T-helper 2 cell (primary cell): Measurements from ENCODE around the gene STOX1.
"Not testable (repeated sequence)": the region's sequence is repeated elsewhere in the genome, so short reads cannot be mapped to it uniquely, and the experiment has no call there.

Experiments
- DNase-seq, 5 experiments: peaks; one replicate each; pipeline versions ENCODE4 v3.0.0 to v3.0.0-alpha.2; 2012 to 2022

The STOX1 gene

DNA sequence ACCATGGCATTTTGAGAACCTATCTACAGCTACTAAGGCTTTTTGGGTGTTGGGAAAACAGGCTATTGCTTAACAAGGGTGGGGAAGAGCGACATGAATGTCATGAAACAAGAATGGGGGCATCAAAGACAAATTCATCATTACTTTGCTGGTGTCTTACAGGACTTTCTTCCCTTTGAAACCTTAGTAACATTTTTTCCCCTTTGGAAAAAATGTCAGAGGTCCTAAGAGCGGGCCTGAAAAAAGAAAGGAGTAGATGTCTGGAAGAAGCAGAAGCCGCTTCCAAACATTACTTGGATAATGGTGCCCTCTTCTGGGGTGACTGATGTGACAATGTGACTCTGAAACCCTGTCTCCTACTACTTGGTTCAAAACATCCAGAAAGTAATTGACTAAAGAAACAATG, 70.0 kb downstream of the STOX1 start:
- DNase-seq = peak in 2 of 5 experiments; percentile 9 to 55

DNA sequence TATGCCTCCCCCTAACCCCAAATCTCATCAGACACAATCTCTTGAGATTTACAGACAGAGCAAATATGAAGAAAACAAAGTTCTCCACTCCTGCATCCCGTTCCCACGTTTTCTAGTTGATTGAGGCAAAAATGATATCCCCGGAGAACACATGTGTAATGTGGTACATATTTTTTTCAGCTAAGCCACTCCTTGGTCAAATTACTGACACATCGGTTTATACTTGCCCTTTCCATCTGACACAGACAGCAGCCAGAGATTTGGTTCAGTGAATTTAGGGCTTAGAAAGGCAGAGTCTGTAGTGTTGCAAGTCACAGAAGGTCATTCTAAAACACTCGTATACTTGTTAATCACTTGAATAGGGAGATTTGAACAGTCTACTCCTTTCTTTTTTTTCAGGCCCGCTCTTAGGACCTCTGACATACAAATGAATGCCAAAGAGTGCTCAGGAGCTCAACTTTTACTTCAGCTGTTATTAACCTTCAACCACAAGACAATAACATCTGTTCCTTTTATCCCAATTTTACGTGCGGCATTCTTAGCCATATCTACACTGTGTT, 71.9 kb downstream of the STOX1 start:
- no peak for DNase-seq

DNA sequence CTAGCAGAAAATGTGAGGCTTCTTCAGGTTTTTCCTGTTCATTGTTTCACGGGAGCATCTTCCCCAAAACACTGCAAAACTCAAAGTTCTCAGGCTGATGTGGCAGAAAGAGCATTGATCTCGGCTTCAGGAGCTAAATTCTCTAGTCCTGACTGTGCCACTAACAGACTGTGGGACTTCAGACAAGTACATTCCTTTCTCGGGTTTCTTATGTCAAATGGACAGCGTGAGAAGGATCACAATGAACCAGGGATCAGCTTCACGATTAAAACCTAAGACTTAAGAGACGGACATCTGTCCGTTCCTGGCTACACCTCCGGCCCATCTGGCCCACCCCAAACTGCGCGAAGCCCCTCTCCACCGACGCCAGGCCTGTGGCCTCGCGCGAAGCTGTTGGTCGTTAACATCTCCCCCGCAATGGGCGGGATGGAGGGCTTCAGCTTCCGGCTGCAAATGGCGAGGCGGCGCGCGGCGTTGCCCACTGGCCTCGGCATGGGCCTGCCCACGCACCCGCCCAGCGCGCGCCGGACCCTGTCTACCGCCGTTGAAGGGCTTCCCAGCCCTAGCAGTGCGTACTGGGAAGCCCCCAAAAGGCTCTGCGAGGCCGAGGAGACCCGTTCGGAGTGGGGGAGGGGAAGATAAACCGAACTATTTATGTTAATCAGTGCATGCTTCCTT, 73.2 kb downstream of the STOX1 start:
- DNase-seq = peak in 1 of 5 experiments; percentile 47

DNA sequence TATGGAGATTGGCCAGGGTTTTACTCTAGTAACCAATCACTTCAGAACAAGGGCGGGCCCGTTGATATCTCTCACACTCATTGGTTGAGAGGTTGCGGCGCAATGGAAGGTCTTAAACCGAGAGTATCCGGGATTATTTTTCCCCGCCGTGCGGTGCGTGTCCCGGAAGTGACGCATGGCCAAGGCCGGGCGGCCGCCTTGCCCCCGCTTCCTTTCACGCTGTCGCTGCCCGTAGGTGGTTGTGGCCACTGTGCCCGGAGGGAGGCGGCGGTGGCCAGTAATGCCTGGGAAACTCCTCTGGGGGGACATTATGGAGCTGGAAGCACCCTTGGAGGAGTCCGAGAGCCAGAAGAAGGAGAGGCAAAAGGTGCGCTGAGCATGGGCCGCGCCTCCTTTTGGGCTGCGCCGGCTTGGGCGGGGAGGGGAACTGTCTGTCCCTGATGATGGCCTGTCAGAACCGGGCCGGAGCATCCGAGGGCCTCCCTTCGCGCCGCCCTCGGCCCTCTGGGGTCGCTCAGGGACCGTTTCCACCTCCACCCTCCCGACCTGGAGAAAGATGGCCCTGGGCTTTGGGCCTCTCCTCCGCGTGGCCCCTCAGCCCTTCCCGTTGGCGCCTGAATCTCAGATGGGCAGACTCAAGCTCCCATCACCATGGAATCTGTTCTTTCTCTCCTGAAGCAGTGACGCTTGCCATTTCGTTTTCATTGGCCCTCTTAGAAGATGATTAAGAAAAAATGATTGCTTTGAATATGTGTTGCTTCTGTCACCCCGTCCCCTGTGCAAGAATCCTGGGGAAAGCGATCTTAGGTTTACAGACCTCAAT, 74.0 kb downstream of the STOX1 start, which contains the start of gene DDX50:
Gene DDX50, plus strand, starts transcription at position 211 of the 823 bp plus-strand sequence. Its CDS starts 70 bp downstream, at position 281.
- DNase-seq = peak; percentile 77 to 99 (median 92)

DNA sequence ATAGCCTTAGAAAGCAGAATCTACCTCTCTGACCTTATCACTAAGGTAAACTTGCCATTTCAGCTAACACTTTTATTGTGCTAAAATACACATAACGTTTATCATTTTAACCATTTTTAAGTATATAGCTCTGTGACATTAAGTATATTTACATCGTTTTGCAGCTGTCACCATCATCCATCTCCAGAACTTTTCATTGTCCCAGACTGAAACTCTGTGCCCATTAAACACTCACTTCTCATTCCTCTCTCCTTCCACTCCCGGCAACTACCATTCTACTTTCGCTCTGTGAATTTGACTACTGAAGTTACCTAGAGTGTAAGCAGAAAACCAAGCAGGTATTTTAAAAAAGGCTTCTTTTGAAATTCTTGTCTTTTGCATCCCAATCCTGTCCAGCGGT, 75.1 kb downstream of the STOX1 start:
- no peak for DNase-seq

DNA sequence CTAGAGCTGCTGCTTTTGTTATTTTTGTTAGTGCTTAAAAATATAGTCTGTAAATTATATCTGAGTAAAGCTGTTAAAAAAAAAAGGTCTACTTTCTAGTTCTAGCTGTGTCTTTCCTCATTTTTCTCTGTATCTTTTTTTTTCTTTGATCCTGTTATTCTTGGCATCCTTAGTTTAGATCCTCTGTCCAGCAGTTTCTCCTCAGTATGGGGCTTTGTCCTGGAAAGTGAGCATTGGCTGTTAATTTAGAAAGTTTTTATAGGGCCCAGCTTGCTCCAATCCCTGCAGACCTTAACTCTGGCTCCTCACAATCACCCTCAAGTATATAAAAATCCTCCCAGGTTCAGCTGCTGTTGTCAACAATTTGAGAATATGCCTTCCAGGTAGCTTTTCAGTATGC, 97.3 kb downstream of the STOX1 start:
- DNase-seq = no peak

DNA sequence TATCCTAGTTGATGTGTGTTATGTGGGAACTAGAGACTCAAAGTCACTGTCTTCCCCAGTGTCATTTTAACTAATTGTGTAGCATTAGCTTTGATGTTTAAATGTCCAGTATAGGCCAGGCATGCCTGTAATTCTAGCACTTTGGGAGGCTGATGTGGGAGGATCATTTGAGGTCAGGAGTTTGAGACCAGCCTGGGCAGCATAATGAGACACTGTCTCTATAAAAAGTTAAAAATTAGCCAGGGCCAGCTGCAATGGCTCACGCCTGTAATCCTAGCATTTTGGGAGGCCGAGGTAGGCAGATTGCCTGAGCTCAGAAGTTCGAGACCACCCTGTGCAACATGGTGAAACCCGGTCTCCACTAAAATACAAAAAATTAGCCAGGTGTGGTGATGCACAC, 98.2 kb downstream of the STOX1 start:
- DNase-seq = no peak

DNA sequence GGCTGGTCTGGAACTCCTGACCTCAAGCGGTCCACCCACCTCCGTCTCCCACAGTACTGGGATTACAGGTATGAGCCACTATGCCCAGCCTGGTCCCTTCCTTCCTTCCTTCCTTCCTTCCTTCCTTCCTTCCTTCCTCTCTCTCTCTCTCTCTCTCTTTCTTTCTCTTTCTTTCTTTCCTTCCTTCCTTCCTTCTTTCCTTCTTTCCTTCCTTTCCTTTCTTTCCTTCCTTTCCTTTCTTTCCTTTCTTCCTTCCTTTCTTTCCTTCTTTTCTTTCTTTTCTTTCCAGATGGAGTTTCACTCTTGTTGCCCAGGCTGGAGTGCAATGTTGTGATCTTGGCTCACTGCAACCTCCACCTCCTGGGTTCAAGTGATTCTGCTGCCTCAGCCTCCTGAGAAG, 101.8 kb downstream of the STOX1 start:
- not testable (repeated sequence) for DNase-seq

DNA sequence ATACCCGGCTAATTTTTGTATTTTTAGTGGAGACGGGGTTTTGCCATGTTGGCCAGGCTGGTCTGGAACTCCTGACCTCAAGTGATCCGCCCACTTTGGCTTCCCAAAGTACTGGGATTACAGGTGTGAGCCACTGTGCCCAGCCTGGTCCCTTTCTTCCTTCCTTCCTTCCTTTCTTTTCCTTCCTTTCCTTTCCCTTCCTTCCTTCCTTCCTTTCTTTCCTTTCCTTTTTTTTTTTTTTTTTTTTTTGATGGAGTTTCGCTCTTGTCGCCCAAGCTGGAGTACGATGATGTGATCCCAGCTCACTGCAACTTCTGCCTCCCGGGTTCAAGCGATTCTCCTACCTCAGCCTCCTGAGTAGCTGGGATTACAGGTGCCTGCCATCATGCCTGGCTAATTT, 102.6 kb downstream of the STOX1 start:
- DNase-seq = not testable (repeated sequence)

DNA sequence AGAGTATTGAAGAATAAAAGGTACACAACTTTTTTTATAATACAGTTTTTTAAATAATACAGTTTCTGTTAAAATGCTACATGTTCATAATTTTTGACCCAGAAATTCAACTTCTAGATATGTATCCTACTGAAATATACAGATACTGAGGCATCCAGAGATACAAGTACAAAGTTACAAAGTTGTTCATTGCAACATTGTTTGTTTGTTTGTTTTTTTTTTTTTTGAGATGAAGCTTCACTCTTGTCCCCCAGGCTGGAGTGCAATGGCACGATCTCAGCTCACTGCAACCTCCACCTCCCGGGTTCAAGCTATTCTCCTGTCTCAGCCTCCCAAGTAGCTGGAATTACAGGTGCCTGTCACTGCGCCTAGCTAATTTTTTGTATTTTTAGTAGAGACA, 105.5 kb downstream of the STOX1 start:
- not testable (repeated sequence) for DNase-seq

DNA sequence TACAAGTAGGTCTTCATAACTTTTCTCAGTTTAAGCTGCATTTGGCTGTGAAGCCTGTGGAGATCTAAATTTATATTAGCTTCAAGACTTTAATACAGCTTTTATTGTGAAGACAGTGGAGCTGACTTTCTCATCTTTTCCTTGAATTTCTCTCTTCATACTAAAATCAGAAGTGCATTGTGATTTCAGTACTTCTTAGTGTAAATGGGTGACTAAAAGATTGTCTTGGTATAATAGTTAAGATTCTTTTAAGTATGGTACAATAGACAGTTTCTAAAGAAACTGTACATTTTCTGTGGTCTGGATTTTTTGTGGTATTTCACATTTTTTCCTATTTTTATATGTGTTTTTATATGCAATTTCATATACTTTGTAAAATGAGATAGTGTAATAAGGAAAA, 107.7 kb downstream of the STOX1 start:
- DNase-seq = no peak

DNA sequence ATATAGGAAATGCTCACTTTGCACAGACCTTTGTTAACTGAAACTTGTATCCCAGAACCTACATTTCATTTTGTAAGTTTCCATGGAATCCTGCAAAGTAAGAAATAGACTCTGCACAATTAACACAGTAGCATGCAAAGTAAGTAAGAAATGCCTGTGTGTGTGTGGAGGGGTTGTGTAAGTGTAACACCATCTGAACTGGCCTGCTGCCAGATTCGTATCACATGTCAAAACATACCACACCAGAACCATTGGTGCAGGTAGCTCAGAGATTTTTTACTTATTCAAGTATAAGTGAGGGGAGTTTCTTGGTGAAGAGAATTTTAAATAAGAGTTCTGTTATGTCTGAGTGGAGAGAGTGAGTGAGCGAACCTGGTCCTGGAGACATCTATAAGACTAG, 110.8 kb downstream of the STOX1 start:
- DNase-seq = peak in 1 of 5 experiments; percentile 22

DNA sequence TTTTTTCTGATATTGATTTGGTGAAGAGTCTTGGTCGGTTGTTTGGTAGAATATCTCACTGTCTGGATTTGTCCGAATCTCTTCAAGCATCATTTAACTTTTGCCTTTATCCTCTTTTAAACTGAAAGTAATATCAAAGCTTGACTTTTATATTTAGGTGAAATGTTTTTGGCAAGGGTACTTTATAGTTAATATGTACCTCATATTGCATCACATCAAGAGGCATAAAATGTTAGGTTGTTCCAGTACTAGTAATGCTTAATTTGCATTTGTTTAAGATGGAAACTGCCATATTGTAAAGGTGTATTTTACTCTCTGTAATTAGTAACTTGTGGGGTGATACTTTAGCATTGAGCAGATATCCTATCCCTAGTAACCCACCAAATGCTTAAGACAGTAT, 111.6 kb downstream of the STOX1 start:
- DNase-seq = no peak

DNA sequence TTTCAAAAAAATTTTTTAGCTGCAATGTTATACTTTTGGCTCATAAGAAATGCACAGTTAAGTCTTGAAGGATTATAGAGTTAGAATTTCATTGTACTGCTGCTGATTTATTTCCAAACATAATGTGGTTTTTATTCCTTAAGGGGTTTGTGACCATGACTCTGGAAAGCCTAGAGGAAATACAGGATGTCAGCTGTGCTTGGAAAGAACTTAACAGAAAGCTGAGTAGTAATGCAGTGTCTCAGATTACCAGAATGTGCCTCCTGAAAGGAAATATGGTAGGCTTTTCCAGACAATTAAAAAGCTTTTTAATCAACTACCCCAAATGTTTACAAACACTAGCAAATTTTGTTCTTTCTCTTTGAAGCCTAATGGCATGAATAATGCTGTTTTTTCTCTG, 113.6 kb downstream of the STOX1 start:
- DNase-seq = not testable (repeated sequence)
